Measurements from ENCODE around the gene MAN2C1. TPM values are rescaled to one million over a fixed set of nuclear protein-coding genes. Genes with fewer than 3 reads are reported as not detected.
A peak's percentile ranks its signal among the peaks of the same experiment; 100 is the strongest.
"Not testable (repeated sequence)": the region's sequence is repeated elsewhere in the genome, so short reads cannot be mapped to it uniquely, and the experiment has no call there.

Gene MAN2C1
- total and polyA plus RNA-seq, 12 donors = 86.7 to 371 (median 108) TPM

- Histone ChIP-seq H3K27me3 (no peaks in the 10 kb centered on the region), H3K36me3 (peaks cover 0 to 34% (median 0%) of the 10 kb centered on the region in 9 donors), H3K27ac (no peak overlapping the region), H3K4me1 (peaks cover 4 to 29% (median 16%) of the 10 kb centered on the region in 9 donors), H3K4me3 (no peak overlapping the region), H3K9me3 (no peaks in the 10 kb centered on the region)
- peak in 1 of 8 donors; percentile 6 for ATAC-seq
- intact Hi-C loops (cut with DNase I) = loop anchor here in 1 of 10 donors (10.0 kb wide), 1 partner anchor 315 kb away; the partner anchor contains the start of gene PPCDC
- TF ChIP-seq CTCF (IDR thresholded peaks at IDR 0.05) = no peak
- WGBS, 2 donors = 93 to 95% methylated on average over 13 of the region's 13 CpGs
- DNase-seq = no peak
Observed at GRCh38 chr15:75339531-75340240, 28.7 kb downstream of the MAN2C1 start.

- intact Hi-C loops (cut with DNase I) = loop anchor here in 1 of 10 donors (10.0 kb wide), 1 partner anchor 314 kb away; the partner anchor contains the start of gene PPCDC
- H3K4me1 ChIP-seq = peaks cover 4 to 25% (median 13%) of the 10 kb centered on the region in 9 donors
- TF ChIP-seq CTCF (IDR thresholded peaks at IDR 0.05) = no peak
- no peaks in the 10 kb centered on the region for H3K9me3 ChIP-seq
- H3K4me3 ChIP-seq = no peak overlapping the region
- H3K36me3 ChIP-seq = peaks cover 0 to 34% (median 0%) of the 10 kb centered on the region in 9 donors
- whole genome bisulfite sequencing, 2 donors = 88 to 95% methylated on average over 11 of the region's 11 CpGs
- H3K27ac ChIP-seq = no peak overlapping the region
- DNase-seq (no peak), ATAC-seq (no peak)
- H3K27me3 ChIP-seq = no peaks in the 10 kb centered on the region
Observed at GRCh38 chr15:75338661-75339240, 29.7 kb downstream of the MAN2C1 start.

- intact Hi-C loops (cut with DNase I) = loop anchor here in 1 of 10 donors (10.0 kb wide), 1 partner anchor 311 kb away; the partner anchor contains the start of gene PPCDC
- no peak for TF ChIP-seq CTCF (IDR thresholded peaks at IDR 0.05)
- H3K4me1 ChIP-seq = peaks cover 4 to 24% (median 13%) of the 10 kb centered on the region in 9 donors
- H3K9me3 ChIP-seq = no peaks in the 10 kb centered on the region
- 1% methylated on average over 38 to 42 of the region's 42 CpGs for WGBS, 2 donors
- H3K36me3 ChIP-seq = peaks cover 0 to 25% (median 0%) of the 10 kb centered on the region in 9 donors
- H3K27me3 ChIP-seq = no peaks in the 10 kb centered on the region
- peak; percentile 95 to 97 for DNase-seq
- H3K27ac ChIP-seq = peak within 1 kb of the TSS in 9 of 10 donors; percentile 37 to 88 (median 64)
- peak within 1 kb of the TSS; percentile 67 to 83 (median 78) for H3K4me3 ChIP-seq
- ATAC-seq = peak; percentile 87 to 98 (median 95)
Observed at GRCh38 chr15:75335705-75336355, 32.6 kb downstream of the MAN2C1 start, which contains the start of gene COMMD4. COMMD4 (plus strand) TSS chr15:75336063; CDS start chr15:75336090, 27 bp downstream.

- H3K36me3 ChIP-seq = peaks cover 0 to 20% (median 0%) of the 10 kb centered on the region in 9 donors
- 44 to 48% methylated on average over 3 of the region's 3 CpGs for WGBS, 2 donors
- TF ChIP-seq CTCF (IDR thresholded peaks at IDR 0.05) = no peak
- DNase-seq (no peak), ATAC-seq (no peak)
- H3K27me3 ChIP-seq = no peaks in the 10 kb centered on the region
- H3K27ac ChIP-seq = peak overlapping the region in 9 of 10 donors; percentile 37 to 88 (median 64)
- H3K4me3 ChIP-seq = peak overlapping the region; percentile 67 to 83 (median 78)
- H3K4me1 ChIP-seq = peaks cover 4 to 24% (median 13%) of the 10 kb centered on the region in 9 donors
- intact Hi-C loops (cut with DNase I) = loop anchor here in 1 of 10 donors (10.0 kb wide), 1 partner anchor 311 kb away; the partner anchor contains the start of gene PPCDC
- H3K9me3 ChIP-seq = no peaks in the 10 kb centered on the region
Observed at GRCh38 chr15:75335313-75335704, 33.1 kb downstream of the MAN2C1 start.

- intact Hi-C loops (cut with DNase I) = loop anchor here in 1 of 10 donors (10.0 kb wide), 1 partner anchor 309 kb away; the partner anchor contains the start of gene PPCDC
- DNase-seq, ATAC-seq, H3K4me3 ChIP-seq, H3K36me3 ChIP-seq, H3K27ac ChIP-seq, H3K27me3 ChIP-seq, H3K9me3 ChIP-seq: not testable (repeated sequence)
- peaks cover 4 to 24% (median 13%) of the 10 kb centered on the region in 9 donors for H3K4me1 ChIP-seq
- WGBS, 2 donors = 93% methylated on average over 15 of the region's 15 CpGs
Observed at GRCh38 chr15:75333654-75334419, 34.6 kb downstream of the MAN2C1 start.

GRCh38 chr15:75332093-75332492 is 36.3 kb downstream of the MAN2C1 start:
- H3K27me3 ChIP-seq, H3K36me3 ChIP-seq, DNase-seq, H3K9me3 ChIP-seq, H3K27ac ChIP-seq, H3K4me3 ChIP-seq, ATAC-seq: not testable (repeated sequence)
- intact Hi-C loops (cut with DNase I) = loop anchor here in 1 of 10 donors (10.0 kb wide), 1 partner anchor 307 kb away; the partner anchor contains the start of gene PPCDC
- H3K4me1 ChIP-seq = peaks cover 4 to 20% (median 13%) of the 10 kb centered on the region in 9 donors
- 78 to 79% methylated on average over 7 of the region's 7 CpGs for WGBS, 2 donors
